Testis (tissue), 2 donors: ENCODE results near the gene GLS.

Experiments used
- CTCF ChIP-seq, 3 experiments: fragments of 450-650 bp in 2 of 3; fragments of 200-600 bp in 1 of 3; sonication (generic) in 1 of 3; IDR thresholded peaks; one replicate each; pipeline ENCODE4 v1.5.1; 2016 to 2019; ENCODE audit warnings: antibody characterized with exemption in 3 of 3, mild to moderate bottlenecking in 2 of 3, moderate library complexity in 1 of 3
- POLR2A ChIP-seq: fragments of 450-650 bp; IDR thresholded peaks from one replicate; pipeline ENCODE4 v1.6.1; 2017; ENCODE audit warnings: antibody characterized with exemption, mild to moderate bottlenecking, moderate library complexity

GRCh38 chr2:190988910-190989309 is 108.3 kb downstream of the GLS start:
- TF ChIP-seq CTCF (IDR thresholded peaks at IDR 0.05) = no peak
- no peak for TF ChIP-seq POLR2A
